Measurements from ENCODE around the gene ARHGAP6.

DNA sequence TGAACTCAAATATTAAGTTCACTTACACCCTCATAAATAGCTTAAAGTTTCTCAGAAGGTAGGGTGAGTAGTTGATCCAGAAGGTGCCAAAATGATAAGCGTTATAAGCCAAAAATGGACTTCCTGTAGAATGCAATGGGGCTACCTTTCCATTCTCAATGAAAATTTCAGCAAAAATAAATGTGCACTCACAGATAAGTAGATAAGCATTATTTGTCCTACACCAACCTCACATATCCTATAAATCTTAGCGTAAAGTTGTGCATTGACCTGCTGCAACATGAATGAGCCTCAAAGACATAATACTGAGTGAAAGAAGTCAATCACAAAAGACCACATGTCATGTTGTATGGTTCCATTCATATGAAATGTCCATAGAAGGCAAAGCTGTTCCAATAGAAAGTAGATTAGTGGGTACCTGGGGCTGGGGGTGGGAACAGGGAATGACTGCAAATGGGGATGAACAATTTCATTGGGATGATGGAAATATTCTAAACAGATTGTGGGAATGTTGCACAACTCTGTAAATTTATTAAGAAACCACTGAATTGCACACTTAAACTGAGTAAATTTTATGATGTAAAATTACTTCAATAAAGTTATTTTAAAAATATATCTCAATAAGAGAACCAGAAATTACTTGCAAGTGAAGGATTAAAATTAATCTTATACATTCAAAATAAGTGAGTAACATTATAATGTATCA is 271.6 kb downstream of the ARHGAP6 start:
- no peak for TF ChIP-seq POLR2AphosphoS5 (IDR thresholded peaks at IDR 0.05; ENCODE audit: borderline replicate concordance, low read depth, low read length)
- no peak for TF ChIP-seq EZH2 (IDR thresholded peaks at IDR 0.05)
- no peak for TF ChIP-seq FOXP2 (optimal IDR thresholded peaks at IDR 0.05; ENCODE audit: control extremely low read depth, extremely low read length, insufficient read depth)

All from SK-N-MC (cell line).